Sciatic nerve (tissue), 2 donors: ENCODE data around the gene TTC28. TPM values are rescaled to one million over a fixed set of nuclear protein-coding genes. Genes with fewer than 3 reads are reported as not detected.

Source experiments
- ATAC-seq: fragments of 200-7000 bp; cut with Tn5 transposase; one replicate; pipeline ENCODE4 v1.9.1; 2020; ENCODE audit warnings: mild to moderate bottlenecking, moderate library complexity
- DNase-seq: peaks from one replicate; pipeline ENCODE4 v3.0.0-alpha.2; 2020; ENCODE audit warnings: low spot score
- intact Hi-C: fragments of 100-400 bp; cut with DNase I; formaldehyde crosslinking; loops from one replicate; pipeline ENCODE4 v1.14.2; 2022
- microRNA-seq: library from miRNA; unstranded; fragments of <30 nt; microRNA quantifications from one replicate; pipeline ENCODE4 v1.2.0, GENCODE V29; 2020
- total RNA-seq: library from RNA; stranded (reverse); fragmentation: NEBNext Ultra II Directional; extraction: Animal tissue kit (Norgen Biotek cat#: 25700); gene quantifications from one replicate; pipeline ENCODE4 v1.2.1, GENCODE V29; 2021
- donor health status: DM: no; HTN: no; CAD: no.
- donor health status: DM: no; HTN: no; CAD: no.

The TTC28 gene
- total RNA-seq, 1 donor from 2014 or later: 58.4 TPM

GRCh38 chr22:27941143-27941542, 738.5 kb downstream of the TTC28 start:
- intact Hi-C loops: no loop called here
- ATAC-seq: no peak
- no peak for DNase-seq

DNA sequence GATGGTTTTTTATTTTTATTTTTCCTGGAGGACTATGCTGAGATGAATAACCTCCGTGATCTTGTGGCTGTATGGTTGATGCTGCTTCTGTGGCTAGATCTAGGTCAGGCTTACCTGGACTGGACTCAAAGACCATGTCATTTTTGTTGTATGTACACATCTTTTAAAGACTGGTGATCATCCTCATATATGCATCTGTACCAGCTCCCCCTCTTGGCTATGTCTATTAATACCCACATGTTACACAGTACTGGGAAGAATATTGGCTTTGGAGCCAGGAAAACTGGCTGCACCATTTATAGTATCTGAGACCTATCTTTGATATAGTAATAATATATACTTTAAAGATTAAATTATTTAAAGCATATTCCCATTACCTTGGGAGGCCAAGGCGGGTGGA, 742.2 kb downstream of the TTC28 start:
- intact Hi-C loops: no loop called here
- no peak for DNase-seq
- no peak for ATAC-seq

DNA sequence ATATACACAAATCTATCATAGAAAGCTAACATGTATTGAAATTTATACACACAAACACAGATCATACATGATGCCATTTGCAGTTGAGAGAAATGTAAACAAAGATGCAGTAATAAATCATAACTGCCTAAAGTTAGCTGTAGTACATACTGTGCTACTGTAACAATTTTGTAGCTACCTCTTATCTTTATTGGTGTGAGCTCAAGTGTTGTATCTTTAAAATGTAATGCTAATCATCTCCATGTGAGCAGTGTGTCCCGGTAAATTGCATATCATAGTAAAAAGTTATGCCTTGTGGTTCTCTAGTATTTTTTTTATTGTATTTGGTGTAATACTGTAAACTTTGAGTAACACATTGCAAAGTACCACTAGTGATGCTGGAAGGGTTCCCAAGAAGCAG, 743.7 kb downstream of the TTC28 start:
- intact Hi-C loops: no loop called here
- ATAC-seq (no peak), DNase-seq (no peak)

GRCh38 chr22:27934069-27934468, 745.6 kb downstream of the TTC28 start:
- DNase-seq (no peak), ATAC-seq (no peak)
- intact Hi-C loops: no loop called here

GRCh38 chr22:27933186-27933983, 746.3 kb downstream of the TTC28 start:
- ATAC-seq (no peak), DNase-seq (no peak)
- intact Hi-C loops: no loop called here

DNA sequence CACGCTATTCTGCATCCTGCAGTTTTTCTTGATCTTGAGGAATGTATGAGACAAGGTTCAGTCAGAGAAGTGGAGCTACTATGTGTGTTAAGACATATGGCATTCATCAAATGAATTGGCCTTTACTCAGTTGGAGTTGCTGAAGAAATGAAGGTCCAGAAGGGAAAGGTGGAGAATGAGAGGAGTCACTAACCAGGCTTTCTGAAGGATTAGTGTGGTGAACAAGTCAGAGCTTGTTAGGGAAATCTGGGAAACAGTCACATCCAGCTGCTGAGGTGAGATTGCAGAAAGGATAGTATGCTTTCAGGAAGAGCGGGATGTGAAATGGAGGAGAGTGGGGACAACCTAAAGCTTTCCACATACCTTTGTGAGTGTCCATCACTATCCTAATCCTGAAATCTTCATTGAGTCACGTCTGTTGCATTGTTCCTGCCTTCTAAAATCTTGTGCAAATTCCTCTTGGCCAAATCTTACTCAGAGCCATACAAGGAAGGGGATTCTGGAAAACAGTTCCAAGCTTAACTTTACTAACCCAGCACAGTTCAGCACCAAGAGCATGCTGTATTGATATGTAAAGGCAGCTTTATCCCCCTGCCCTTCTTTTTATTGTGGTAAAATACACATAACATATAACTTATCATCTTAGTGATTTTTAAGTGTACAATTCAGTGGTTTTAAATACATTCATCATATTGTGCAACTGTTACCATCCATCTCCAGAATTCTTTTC, 749.1 kb downstream of the TTC28 start:
- DNase-seq: no peak
- ATAC-seq: no peak
- intact Hi-C loops: no loop called here

Small RNAs within 50 kb of the gene (microRNA-seq; reads per million reads assigned to microRNA genes)
- gene MIR5739: not detected

Other genes with a start within 250 kb of the TTC28 start
- gene CHEK2, start 62.0 kb upstream of the TTC28 start, total RNA-seq: 29.3 TPM
- 13.9 TPM for gene HSCB, start 62.2 kb upstream of the TTC28 start, total RNA-seq
- gene CCDC117, start 92.9 kb upstream of the TTC28 start, total RNA-seq: 16.1 TPM
- gene XBP1, start 120.7 kb upstream of the TTC28 start, total RNA-seq: 84.9 TPM
- 12.9 TPM for gene ZNRF3, start 203.7 kb upstream of the TTC28 start, total RNA-seq